Activated T-cell treated with anti-CD3 and anti-CD28 coated beads, Interleukin-2, amount 50 U/mL, for 72 hours (primary cell): ENCODE measurements around the gene OVAAL. TPM values are rescaled to one million over a fixed set of nuclear protein-coding genes. Genes with fewer than 3 reads are reported as not detected.
A peak's percentile ranks its signal among the peaks of the same experiment; 100 is the strongest.

Experiments used
- ATAC-seq, 2 donors: fragments of 150-1000 bp; cut with Tn5 transposase; replicated peaks in 1 of 2; 2 replicates each; pipeline ENCODE4 v1.10.0; 2021; ENCODE audit warnings: moderate library complexity in 2 of 2, mild to moderate bottlenecking in 1 of 2
- DNase-seq, 2 donors: peaks; one replicate each; pipeline ENCODE4 v3.0.0; 2021 to 2022; ENCODE audit warnings: mixed read lengths in 1 of 2
- H3K27ac Mint-ChIP-seq: one replicate; pipeline ENCODE4 v1.8.0; 2022; ENCODE audit warnings: mild to moderate bottlenecking, moderate library complexity, mixed read lengths
- H3K27me3 Mint-ChIP-seq: one replicate; pipeline ENCODE4 v1.8.0; 2022; ENCODE audit warnings: low read depth, mixed read lengths
- H3K36me3 Mint-ChIP-seq, 2 donors: one replicate each; pipeline ENCODE4 v1.8.0; 2022; ENCODE audit warnings: mixed read lengths in 2 of 2, mild to moderate bottlenecking in 1 of 2; ENCODE audit not compliant: insufficient read depth in 2 of 2
- H3K4me1 Mint-ChIP-seq: one replicate; pipeline ENCODE4 v1.8.0; 2022; ENCODE audit warnings: low read depth, mixed read lengths
- H3K4me3 Mint-ChIP-seq, 2 donors: one replicate each; pipeline ENCODE4 v1.8.0; 2022; ENCODE audit warnings: mild to moderate bottlenecking in 2 of 2, mixed read lengths in 2 of 2, moderate library complexity in 2 of 2
- H3K9me3 Mint-ChIP-seq, 2 donors: one replicate each; pipeline ENCODE4 v1.8.0; 2022; ENCODE audit warnings: mixed read lengths in 2 of 2
- total RNA-seq, 2 donors: library from RNA; stranded (reverse); gene quantifications; one replicate each; pipeline ENCODE4 v1.2.3, GENCODE V29; 2022

Gene OVAAL
- total RNA-seq, 2 donors from 2014 or later: not detected

DNA sequence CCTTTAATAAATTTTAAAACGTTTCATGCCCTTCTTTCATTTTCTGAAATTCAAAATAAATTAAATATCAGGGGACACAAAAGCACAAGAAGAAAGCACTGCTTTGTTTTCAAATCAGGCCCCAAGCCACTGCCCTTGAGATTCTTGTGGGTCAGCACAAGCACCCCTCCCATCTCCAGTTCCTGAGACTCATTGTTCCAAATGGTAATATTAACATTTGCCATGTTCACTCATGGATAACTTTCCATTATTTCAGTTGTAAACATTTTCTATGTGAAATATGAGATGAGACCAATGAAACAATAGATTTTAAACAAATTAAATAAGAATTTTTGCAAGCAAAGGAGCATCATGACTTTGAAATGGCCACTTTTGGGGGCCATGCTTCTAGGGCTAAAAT, 7.7 kb downstream of the OVAAL start:
- Mint-ChIP-seq H3K27ac (no peak overlapping the region), H3K4me1 (peaks cover 9% of the 10 kb centered on the region), H3K4me3 (no peak overlapping the region), H3K9me3 (peaks cover 2 to 3% of the 10 kb centered on the region in 2 donors), H3K27me3 (peaks cover 53% of the 10 kb centered on the region), H3K36me3 (peaks cover 0 to 4% of the 10 kb centered on the region in 2 donors)
- no peak for DNase-seq
- no peak for ATAC-seq

DNA sequence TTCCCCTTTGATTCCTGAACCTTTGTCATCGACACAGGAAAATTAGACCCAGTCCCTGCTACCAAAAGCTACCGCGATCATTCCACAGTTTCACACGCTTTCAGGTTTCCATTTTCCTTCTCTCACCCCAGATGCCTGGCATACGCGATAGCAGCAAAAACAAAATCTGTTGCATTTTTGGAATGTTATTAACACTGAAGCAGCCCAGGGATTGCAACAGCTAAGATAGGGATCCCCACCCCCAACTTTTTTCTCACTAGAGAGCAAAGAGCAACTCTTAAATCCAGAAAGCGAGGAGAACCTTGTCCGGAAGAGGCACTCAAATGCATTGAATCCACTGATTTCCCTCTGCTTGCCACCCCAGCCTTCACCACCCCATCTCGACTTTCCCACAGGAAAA, 8.9 kb downstream of the OVAAL start:
- H3K4me3 Mint-ChIP-seq: no peak overlapping the region
- no peak for DNase-seq
- H3K36me3 Mint-ChIP-seq: peaks cover 2 to 6% of the 10 kb centered on the region in 2 donors
- peaks cover 2 to 4% of the 10 kb centered on the region in 2 donors for H3K9me3 Mint-ChIP-seq
- ATAC-seq: no peak
- no peak overlapping the region for H3K27ac Mint-ChIP-seq
- H3K4me1 Mint-ChIP-seq: peaks cover 20% of the 10 kb centered on the region
- peaks cover 45% of the 10 kb centered on the region for H3K27me3 Mint-ChIP-seq

DNA sequence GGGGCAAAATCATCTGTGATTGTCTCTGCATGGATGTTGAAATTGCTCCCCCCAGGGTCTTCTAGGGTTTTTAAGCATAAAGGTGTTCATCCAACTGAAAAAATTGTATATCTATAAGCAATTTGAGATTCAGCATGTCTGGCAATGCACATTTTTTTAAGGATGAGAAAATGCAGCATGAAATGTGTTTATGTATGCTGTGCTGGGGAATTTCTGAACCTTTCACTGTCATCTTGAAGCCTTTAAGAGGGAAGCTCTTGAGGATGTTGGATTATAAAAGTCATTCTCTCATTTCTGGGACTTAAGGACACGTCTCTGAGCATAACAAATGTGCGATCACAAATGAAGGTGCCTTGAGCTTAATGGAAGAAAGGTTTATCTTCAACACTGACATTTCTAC, 9.4 kb downstream of the OVAAL start:
- no peak overlapping the region for H3K4me3 Mint-ChIP-seq
- no peak for ATAC-seq
- H3K27ac Mint-ChIP-seq: no peak overlapping the region
- H3K27me3 Mint-ChIP-seq: peaks cover 40% of the 10 kb centered on the region
- H3K36me3 Mint-ChIP-seq: peaks cover 2 to 6% of the 10 kb centered on the region in 2 donors
- peaks cover 2 to 4% of the 10 kb centered on the region in 2 donors for H3K9me3 Mint-ChIP-seq
- DNase-seq: no peak
- peaks cover 25% of the 10 kb centered on the region for H3K4me1 Mint-ChIP-seq

DNA sequence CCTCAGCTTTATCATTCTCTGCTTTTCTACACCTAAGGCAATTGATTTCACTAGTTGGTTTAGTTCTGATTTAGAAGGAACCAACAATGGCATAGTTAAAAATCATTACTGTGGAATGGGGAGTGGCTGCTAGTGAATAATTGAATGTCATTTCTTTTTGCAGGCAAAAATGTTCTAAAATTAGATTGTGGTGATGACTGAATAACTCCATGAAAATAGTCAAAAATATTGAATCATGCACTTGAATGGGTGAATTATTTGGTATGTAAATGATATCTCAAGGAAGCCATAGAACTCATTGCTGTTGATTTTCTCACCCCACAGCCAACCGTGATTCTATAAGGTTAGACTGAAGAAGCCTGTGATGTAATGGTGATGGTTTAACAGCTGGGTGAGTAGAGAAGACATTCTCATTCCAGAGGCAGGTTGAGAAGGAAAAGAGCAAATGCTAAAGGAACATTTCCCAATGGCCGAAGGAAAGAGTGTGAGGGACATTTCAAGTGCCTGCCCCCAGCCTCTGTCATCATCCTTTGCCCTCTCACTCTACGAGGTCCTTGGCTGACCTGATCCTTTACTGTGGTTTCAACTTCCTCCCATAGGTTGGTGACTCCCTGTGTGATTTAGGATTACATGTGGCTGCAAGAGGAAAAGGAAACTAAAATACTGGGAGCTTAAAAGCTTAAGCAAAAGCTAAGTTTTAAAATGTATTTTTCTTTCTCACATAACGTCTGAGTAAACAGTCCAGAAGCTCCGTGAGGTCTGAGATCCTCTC, 12.5 kb downstream of the OVAAL start:
- H3K4me1 Mint-ChIP-seq: peaks cover 29% of the 10 kb centered on the region
- H3K9me3 Mint-ChIP-seq: peaks cover 2 to 4% of the 10 kb centered on the region in 2 donors
- H3K27ac Mint-ChIP-seq: no peak overlapping the region
- DNase-seq (no peak), ATAC-seq (no peak)
- peaks cover 2 to 6% of the 10 kb centered on the region in 2 donors for H3K36me3 Mint-ChIP-seq
- H3K4me3 Mint-ChIP-seq: peak overlapping the region; percentile 49 to 52
- peaks cover 30% of the 10 kb centered on the region for H3K27me3 Mint-ChIP-seq

DNA sequence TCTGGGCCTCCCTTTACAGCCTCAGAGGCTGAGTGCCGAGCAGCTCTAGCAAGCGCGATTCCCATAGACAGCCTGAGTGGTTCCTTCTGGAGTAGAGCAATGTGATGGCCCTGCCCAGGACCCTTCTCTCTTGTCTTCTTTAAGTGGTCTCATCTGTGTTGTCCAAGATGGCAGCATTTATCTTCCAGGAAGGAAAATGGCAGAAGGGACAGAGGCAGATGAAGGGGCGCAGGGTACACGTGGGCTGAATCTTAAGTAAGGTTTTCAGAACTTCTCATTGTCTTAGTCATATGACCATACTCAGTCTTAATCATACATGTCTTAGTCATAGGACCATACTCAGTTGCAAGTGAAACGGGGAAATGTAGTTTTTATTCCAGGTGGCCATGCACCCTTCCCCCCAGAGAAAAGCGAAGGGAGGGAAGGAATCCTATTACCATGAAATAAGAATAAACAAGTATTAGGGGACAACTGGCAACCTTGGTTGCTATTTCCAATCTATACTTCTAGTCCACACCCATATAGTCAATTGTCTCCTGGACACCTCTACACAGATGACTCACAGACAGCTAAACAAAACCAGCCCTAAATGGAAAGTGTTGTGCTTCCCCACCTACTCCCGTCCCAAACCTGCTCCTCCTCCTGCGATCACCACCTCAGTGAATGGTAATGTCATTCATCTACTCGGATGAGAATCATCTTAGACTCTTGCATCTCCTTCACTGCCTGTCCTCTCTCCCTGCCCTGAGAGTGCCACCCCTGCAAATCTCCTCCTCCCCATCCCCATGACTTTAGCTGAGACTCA, 13.3 kb downstream of the OVAAL start:
- H3K27ac Mint-ChIP-seq: peak overlapping the region; percentile 30
- H3K4me1 Mint-ChIP-seq: peaks cover 29% of the 10 kb centered on the region
- ATAC-seq: peak; percentile 94 to 96
- peak overlapping the region; percentile 49 to 52 for H3K4me3 Mint-ChIP-seq
- H3K27me3 Mint-ChIP-seq: peaks cover 30% of the 10 kb centered on the region
- peaks cover 2 to 4% of the 10 kb centered on the region in 2 donors for H3K9me3 Mint-ChIP-seq
- peak; percentile 54 to 72 for DNase-seq
- H3K36me3 Mint-ChIP-seq: peaks cover 2 to 6% of the 10 kb centered on the region in 2 donors

DNA sequence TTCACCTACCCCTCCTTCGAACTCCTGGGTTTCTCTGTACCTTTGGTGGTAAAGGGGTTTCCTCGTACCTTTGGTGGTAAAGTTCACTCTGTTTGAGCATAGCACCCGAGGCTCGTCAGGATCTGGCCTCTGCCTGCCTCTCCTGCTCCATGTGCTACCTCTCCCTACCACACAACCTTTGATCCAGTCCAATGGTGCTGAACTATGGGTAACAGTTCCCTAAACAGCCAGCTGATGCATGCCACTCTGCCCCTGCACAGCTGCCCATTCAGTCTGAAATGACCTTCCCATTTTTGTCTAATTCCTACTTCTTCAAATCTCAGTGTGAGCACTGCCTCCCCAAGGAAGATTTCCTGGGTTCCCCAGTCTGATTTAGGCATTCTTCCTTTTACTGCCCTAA, 14.0 kb downstream of the OVAAL start:
- DNase-seq (no peak), ATAC-seq (no peak)
- Mint-ChIP-seq H3K9me3 (peaks cover 2 to 4% of the 10 kb centered on the region in 2 donors), H3K27me3 (peaks cover 25% of the 10 kb centered on the region), H3K27ac (peak overlapping the region; percentile 31), H3K36me3 (peaks cover 2 to 6% of the 10 kb centered on the region in 2 donors), H3K4me1 (peaks cover 29% of the 10 kb centered on the region), H3K4me3 (peak overlapping the region; percentile 49 to 52)

DNA sequence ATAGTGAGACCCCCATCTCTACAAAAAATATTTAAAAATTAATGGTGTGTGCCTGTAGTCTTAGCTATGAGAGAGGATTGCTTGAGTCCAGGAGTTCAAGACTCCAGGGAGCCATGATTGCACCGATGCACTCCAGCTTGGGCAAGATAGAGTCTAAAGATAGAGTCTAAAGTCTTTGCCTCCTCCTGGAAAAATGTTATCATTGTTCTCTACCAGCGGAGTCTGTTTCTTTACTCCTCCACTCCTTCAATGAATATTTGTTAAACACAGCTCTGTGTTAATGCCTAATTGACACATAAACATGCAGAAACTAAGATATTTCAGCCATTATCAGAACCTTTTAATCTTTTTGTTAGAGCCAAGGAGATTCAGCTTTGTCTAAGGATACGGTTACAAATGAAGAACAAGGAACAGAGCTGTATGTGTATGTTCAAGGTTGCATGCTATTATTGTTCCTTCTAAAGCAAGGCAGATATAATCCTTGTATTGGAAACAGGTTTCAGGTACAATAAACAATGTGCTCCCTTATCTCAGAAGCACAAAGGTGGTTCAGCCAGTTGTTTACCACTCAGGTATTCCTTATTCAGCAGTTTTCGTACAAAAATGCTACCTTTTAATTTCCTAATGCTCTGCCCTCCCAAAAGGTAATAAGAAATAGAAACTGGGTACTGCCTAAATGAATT, 15.4 kb downstream of the OVAAL start:
- Mint-ChIP-seq H3K27ac (no peak overlapping the region), H3K4me3 (no peak overlapping the region)
- ATAC-seq: no peak

DNA sequence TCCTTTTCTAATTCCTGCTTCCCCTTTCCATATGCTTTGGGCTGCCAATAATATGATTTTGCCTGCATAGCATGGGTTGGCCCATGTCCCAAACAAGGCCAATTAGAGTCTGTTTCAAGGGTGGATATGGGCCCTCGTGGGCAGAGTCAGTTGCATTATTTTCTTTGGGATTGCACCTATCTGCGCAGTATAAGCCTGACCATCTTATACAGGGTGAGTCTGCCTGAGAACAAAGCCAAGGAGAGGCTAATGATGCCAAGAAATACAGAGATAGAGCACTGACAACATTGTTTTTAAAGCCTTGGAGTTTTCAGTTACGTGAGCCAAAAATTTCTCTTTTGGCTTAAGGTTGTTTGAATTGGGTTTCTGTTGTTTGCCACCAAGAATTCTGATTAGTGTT, 18.6 kb downstream of the OVAAL start:
- no peak overlapping the region for H3K27ac Mint-ChIP-seq
- no peak for DNase-seq
- H3K9me3 Mint-ChIP-seq: no peaks in the 10 kb centered on the region
- peaks cover 12% of the 10 kb centered on the region for H3K27me3 Mint-ChIP-seq
- no peak for ATAC-seq
- no peak overlapping the region for H3K4me3 Mint-ChIP-seq
- peaks cover 11% of the 10 kb centered on the region for H3K4me1 Mint-ChIP-seq
- no peaks in the 10 kb centered on the region for H3K36me3 Mint-ChIP-seq

More for the DNA sequence above, 15.4 kb downstream of the OVAAL start:
- Mint-ChIP-seq H3K9me3 (peaks cover 2 to 4% of the 10 kb centered on the region in 2 donors), H3K27me3 (peaks cover 22% of the 10 kb centered on the region), H3K4me1 (peaks cover 29% of the 10 kb centered on the region), H3K36me3 (peaks cover 2 to 6% of the 10 kb centered on the region in 2 donors)
- DNase-seq: no peak

DNA sequence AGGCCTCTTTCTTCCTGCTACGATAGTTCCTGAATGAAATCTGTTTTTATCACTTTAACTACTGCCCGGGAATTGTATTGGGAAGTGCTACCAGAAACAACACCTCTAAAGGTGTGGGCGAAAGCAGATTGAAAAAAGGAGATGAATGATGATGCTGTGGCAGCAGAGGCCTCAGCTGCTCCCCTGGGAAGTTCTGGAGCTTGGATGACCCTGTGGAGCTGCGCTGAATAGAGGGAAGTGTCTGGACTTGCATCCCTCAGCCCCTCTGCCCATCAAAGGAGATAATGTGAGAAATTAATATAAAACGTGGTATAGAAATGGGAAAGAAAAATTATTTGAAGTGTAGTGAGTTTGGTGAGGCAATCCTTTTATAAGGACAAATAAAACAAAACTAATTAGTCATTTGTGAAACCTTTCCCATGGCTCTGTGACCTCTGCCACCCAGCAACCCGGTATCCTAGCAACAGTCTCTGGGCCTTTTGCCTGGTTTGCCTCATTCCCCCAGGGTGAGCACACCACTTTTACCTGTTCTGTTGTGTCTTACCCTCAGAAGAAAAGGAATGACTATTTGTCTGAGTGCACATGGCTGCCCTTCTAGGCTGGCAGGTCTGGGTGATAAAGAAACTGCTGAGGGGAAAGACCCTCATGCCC, 21.3 kb downstream of the OVAAL start:
- Mint-ChIP-seq H3K9me3 (no peaks in the 10 kb centered on the region), H3K27ac (no peak overlapping the region), H3K36me3 (no peaks in the 10 kb centered on the region), H3K4me1 (peaks cover 8% of the 10 kb centered on the region), H3K4me3 (no peak overlapping the region), H3K27me3 (peaks cover 8% of the 10 kb centered on the region)
- DNase-seq (no peak), ATAC-seq (peak; percentile 46 to 48)

DNA sequence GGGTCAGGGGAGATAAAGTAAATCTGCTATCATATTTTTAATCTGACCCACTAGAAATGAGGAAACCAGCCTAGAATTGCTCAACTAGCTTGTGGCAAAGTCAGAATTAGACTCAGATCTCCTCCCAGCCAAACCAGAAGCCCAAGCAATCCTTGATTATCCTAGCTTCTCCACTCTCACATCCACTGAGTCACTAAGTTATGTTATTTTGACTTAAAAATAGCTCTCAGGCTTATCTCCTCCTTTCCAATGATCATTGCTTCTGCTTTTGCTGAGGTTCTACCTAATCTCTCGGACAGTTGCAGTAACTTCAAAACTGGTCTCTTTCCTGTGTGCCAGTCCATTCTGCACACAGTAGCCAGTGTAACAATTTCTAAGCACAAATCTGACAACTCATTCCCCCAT, 22.9 kb downstream of the OVAAL start:
- peaks cover 0 to 1% of the 10 kb centered on the region in 2 donors for H3K9me3 Mint-ChIP-seq
- no peaks in the 10 kb centered on the region for H3K27me3 Mint-ChIP-seq
- peaks cover under 1 to 1% of the 10 kb centered on the region in 2 donors for H3K36me3 Mint-ChIP-seq
- no peak for ATAC-seq
- no peak overlapping the region for H3K27ac Mint-ChIP-seq
- DNase-seq: no peak
- peaks cover 23% of the 10 kb centered on the region for H3K4me1 Mint-ChIP-seq
- H3K4me3 Mint-ChIP-seq: no peak overlapping the region

DNA sequence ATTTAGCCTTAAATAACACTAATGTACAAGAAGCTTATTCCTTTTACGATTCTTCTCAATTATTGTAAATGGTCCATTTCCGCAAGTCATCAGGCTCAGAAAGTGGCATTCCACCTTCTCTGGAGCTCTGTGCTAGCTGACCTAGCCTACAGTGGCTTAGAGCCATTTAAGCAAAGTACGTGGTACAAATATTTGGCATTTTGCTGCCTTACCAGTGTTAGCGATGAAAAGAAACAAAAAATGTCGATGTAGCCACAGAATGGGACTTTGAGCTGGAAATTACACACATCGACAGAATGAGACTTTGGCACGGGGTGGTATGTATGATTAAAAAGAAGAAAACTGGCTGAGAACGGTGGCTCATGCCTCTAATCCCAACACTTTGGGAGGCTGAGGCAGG, 26.1 kb downstream of the OVAAL start:
- DNase-seq (no peak), ATAC-seq (peak in 1 of 2 donors; percentile 3)
- Mint-ChIP-seq H3K27me3 (no peaks in the 10 kb centered on the region), H3K4me3 (peak overlapping the region; percentile 60 to 86), H3K9me3 (peaks cover 3 to 6% of the 10 kb centered on the region in 2 donors), H3K4me1 (peaks cover 29% of the 10 kb centered on the region), H3K36me3 (peaks cover 9 to 17% of the 10 kb centered on the region in 2 donors), H3K27ac (peak overlapping the region; percentile 99)

DNA sequence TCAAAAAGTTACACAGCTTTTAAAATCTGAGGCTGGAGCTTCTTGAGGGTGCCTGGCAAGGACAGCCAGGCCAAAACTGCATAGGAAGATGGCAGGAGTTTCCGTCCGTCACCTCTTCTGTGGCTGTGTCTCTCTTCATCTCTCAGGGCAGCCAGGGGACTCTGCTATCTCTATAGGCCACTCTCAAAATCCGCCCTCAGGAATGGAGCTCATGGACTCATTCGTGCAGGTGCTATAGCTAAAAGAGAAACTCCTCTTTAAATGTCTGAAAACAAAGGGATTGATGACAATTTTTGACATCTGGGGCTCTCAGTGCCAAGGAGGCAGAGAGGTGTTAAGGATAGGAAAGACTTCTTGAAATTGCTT, 27.2 kb downstream of the OVAAL start:
- DNase-seq: no peak
- ATAC-seq: peak in 1 of 2 donors; percentile 3
- Mint-ChIP-seq H3K27me3 (no peaks in the 10 kb centered on the region), H3K4me3 (peak overlapping the region; percentile 60 to 86), H3K9me3 (peaks cover 3 to 6% of the 10 kb centered on the region in 2 donors), H3K36me3 (peaks cover 9 to 17% of the 10 kb centered on the region in 2 donors), H3K27ac (peak overlapping the region; percentile 99), H3K4me1 (peaks cover 29% of the 10 kb centered on the region)
